NCI-H524 (cell line): ENCODE results near the gene BTBD2.
"Not testable (repeated sequence)": the region's sequence is repeated elsewhere in the genome, so short reads cannot be mapped to it uniquely, and the experiment has no call there.

Experiments
- DNase-seq, 2 experiments: peaks; one replicate each; lab custom pipeline; 2025; lab: John Stamatoyannopoulos, UW

The BTBD2 gene

DNA sequence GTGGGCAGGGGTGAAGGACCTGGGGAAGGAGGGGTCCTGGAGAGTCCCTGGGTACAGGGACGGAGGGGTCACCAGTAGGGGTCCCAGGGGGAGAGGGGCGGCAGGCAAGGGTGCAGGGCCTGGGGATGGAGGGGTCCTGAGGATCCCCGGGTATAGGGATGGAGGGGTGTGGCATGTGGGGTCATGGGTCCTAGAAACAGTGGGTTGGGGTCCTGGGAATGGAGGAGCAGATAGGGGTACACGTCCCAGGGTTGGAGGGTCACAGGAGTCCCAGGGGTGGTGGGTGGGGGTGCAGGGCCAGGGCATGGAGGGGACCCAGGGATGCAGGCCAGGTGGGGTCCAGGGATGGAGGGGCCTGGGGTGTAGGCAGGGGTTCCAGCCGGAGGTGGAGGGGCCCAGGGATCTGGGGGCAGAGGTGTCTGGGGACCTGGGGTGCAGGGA lies 1.4 kb downstream of the BTBD2 start:
- DNase-seq: no peak

DNA sequence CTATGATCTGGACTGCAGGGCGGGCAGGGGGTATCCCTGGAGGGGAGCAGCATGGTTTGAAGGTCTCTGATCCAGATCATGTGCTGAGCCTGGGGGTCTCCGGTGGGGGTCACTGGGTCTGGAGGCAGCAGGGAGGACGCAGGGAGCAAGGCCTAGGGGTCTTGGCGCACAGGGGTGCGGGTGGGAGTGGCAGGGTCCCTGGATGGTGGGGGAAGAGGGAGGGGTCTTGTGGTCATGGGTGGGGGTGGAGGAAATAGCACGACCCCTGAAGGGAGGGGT lies 1.9 kb downstream of the BTBD2 start:
- DNase-seq: no peak

DNA sequence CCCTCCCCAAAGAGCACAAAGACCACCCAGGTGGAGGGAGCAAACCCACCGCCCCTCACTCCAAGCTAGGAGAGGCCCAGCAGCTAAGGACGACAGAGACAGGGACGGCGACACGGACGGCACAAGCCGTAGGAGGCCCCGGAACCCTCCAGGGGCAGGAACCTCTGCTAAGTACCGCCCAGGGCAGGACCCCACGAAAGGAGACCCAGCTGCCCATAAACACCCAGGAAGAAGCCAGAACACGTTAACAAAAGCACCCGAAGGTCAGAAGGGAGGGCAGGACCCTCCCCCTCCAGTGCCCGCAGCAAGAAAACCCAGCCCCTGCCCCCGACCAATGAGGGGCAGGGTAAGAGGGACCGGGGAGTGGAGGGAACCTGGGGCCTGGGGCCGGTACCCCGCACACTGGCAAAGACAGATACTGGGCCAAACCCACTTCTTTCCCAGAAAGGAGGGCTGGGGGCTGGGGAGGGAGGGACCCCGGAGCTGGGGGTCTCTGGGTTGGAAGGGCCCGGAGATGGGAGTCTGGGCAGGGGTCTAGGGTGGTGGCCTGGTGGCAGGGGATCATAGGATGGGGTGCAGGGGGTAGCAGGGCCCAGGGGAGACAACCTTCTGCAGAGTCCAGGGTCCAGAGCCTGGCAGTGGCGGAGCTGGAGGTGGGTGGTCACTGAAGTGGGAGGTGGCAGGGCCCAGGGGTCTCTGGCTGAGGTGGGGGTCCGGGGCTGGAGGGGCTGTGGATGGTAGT lies 2.4 kb downstream of the BTBD2 start:
- DNase-seq: no peak

DNA sequence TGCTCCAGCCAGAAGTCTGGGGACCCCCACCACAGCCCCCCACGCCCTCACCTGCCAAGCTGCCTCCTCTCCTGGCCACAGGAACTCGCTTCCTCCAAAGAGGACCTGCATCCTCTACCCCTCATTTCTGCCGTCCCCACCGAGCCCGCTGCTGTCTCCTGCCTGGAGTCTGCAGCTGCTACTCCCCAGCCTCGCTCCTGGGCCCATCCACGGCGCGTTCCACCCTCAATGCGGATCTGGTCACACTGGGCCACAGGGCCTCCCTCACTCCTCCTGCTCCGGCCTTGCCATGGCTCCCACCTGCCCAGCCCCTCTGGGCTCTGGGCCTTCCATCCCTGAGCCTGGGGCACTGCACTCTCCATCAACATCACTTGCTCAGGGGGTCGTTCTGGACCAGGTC lies 4.3 kb downstream of the BTBD2 start:
- DNase-seq: no peak

DNA sequence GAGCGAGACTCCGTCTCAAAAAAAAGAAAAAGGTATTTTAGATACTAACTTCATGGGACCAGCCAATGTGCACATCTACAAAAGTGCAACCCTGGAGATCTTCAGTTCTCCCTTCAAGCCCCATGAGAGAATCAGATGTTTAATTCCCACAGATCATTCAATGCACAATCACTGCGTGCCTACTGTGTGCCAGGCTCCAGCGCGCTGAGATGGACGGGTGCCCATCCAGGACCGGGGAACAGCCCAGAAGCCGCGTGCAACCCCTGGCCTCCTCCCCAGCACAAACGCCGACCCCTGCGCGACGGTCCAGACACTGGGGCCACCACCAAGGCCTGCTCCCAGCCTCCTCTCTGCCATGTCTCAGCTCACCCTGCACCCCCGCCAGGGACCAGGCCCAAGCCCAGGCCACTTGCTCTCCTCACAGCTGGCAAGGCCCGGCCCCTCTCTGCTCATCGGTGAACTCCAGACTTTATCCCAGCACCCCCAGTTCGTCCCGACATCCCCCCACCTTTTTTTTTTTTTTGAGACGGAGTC lies 5.3 kb downstream of the BTBD2 start:
- no peak for DNase-seq

DNA sequence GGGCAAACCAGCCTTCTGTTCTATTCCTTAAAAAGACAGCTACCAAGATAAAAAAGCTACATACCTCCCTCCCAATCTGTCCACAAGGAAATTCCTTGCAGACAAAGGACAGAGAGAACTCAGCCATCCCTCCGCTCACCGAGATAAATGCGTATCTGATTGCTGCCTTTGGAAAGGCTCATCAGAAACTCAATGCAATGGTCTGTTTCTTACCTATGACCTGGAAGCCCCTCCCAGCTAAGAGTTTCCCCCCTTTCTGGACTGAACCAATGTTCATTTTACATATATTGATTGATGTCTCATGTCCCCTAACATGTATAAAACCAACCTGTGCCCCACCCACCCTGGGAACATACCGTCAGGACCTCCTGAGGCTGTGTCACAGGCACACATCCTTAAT lies 11.6 kb downstream of the BTBD2 start:
- no peak for DNase-seq

DNA sequence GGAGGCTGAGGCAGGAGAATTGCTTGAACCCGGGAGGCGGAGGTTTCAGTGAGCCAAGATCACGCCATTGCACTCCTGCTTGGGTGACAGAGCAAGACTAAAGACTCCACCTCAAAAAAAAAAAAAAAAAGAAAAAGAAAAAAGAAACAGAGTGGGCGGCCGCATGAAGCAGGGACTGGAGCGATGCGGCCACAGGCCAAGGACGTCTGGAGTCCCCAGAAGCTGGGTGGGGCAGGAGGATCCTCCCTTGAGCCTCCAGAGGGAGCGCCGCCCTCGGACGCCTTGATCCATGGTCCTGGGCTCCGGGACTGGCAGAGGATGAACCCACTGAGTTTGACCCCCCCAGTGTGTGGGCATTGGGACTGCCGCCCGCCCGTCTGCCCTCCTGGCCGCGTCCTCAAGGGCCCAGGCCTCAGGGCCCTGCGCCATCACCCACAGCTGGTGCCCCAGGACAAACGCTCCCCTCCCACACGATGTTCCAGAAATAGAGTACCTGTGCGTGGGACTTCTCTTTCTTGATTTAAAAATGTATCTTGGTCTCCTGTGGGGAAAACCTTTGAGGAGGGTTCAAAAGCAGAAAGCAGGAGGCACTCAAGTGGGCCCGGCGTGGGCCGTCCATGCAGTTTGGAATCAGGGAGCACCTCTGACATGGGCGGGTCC lies 15.5 kb downstream of the BTBD2 start:
- no peak for DNase-seq

DNA sequence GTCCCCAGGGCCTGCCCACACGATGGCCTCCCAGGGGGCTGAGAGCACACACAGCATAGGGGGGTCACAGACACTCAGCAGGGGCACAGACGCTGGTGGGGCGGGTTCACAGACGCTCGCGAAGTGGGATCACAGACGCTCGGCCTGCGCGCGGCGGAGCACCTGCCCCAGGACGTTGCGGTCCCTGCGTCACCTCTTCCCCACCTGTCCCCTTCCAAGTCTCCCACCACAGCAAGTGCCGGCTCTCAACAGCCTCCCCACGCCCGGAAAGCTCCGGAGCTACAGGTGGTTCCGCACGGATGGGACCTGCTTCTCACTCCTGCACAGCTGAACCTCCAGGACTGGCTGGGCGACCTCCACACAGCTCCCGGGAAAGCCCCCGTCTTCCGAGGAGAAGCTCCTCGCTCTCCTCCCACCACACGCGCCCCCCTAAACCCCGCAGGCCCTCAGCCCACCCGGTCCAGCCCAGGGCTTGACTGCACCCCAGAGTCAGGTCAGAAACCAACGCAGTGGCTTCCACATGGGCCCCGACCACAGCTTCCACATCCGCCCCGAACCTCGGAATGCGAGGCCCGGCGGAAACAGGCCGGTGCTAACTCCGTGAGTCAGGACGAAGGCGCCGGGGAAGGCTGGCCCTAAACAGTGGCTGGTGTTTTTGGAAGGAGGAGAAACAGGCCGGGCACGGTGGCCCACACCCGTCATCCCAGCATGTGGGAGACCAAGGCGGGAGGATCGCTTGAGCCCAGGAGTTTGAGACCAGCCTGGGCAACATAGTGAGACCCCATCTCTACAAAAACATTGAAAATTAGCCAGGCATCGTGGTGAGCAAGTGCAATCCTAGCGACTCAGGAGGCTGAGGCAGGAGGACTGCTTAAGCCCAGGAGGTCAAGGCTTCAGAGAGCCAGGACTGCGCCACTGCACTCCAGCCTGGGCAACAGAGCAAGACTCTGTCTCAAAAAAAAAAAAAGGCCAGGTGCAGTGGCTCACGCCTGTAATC lies 16.5 kb downstream of the BTBD2 start:
- DNase-seq: no peak

DNA sequence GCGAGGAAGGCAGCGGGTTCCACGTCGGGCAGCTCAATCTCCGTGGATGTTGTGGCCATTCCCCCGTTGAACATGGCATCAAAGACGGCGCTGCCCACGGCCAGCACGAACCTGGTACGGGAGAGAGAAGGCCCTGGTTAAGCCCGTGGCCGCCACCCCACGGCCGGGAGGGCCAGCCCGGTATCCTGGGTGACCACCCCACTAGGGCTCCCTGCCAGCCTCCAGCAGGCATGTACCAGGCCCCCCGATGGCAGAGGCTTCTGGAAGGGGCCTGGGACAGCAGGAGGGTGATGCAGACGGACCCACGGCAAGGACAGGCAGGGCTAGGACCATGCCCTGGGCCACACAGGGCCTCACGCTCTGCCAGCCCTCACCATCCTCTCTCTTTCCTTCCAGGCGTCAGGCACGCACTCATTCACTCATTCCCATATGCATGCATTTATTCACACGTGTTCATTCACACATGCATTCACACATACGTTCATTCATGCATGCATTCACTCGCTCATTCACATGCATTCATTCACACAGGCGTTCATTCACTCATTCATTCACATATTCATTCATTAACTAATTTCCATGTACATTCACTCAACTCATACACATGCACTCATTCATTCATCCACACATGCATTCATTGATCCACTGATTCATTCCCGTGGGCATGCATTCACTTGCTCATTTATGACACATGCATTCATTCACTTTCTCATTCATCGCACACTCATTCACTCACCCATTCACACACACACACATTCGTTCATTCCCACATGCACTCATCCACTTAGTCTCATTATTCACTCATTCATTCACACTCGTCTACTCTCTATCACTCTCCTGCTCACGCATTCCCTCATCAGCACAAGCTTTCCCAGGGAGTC lies 17.9 kb downstream of the BTBD2 start:
- no peak for DNase-seq

DNA sequence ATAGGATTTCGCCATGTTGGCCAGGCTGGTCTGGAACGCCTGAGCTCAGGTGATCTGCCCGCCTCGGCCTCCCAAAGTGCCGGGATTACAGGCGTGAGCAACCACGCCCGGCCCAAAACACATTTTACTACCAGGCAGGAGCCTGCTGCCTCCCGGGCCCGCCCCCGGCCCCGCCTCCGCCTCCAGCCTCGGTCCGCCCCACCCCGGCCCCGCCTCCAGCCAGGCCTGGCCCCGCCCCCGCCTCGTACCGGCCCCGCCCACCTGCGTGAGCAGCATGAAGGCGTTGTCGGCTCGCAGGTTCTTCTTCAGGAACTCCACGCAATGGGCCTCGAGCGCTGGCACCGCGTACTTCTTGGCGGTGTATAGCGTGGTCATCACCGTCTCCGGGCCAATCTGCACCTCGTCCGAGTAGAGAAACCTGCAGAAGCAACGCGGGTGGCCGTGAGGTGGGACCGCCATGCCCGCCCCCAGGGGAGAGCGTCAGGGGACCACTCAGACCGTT lies 22.7 kb downstream of the BTBD2 start:
- no peak for DNase-seq

DNA sequence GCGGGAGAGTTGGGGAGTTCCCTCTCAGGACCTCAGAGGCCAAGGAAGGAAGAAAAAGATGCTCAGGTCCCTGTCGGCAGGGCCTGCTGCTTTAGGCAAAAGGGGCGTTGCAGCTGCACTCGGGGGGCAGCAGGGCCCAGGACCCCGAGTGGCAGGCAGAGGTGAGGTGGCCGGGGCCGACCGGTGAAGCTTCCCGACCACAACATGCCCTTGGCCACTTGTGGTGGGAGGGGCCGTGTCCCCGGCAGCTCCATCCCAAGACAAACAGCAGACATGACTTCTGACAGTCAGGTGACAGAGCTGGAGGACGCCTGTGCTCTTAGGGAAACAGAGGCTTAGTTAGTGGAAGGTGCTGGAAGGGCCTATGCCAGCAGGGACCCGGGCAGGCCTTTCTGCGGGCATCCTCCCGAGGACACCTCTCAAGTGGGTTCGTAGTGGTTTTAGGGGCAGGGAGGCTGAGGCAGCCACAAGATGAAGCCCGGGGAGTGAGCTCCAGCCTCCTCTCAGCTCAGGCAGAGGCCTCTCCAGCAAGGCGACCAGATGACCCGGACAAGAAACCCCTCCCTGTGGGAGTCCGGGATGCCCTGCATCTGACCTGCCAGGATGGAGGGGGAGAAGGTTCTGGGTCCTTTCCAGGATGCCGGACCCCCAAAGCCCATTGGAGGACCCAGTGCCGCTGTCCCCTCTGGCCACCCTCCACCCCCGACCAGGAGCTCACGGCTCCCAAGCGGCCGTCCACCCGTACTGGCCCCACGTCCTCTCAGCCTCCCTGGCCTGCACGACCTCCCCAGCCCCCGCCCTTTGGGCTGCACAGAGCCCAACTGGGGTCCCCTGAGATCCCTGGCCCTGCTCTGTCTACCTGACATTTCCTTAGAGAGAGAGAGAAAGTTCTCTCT lies 24.2 kb downstream of the BTBD2 start:
- no peak for DNase-seq

DNA sequence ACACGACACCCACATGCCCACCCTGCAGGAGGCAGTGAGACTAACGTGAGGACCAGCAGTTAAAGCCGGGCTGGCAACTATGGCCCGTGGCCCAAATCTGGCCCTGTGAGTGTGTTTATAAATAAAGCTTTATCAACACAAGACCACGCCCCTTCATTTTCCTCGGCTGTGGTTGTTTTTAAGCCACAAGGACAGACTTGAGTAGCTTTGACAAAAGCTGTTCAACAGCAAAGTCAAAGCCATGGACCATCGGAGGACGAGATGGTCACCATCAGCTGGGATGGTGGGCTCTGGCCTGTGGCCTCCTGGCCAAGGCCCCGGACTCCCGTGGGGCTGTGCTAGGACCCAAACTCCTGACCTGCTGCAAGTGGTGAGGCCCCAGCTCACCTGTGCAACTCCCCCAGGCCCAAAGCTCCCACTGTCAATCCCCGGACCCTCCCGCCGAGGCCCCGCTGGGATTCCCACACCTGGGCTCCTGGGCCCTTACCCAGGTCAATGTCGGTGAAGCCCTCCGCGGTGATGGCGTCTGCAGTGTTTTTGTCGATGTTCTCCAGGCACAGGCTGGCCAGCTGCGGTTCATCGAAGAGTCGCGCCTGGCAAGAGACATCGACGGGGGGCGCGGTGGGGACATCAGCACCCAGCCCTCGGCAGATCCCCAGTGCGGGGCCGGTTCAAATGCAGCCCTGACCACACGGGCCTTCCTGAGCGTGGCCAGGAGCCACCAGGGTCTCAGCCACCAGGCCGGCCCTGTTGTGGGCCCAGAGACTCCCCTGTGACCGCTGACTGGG lies 25.1 kb downstream of the BTBD2 start:
- DNase-seq: no peak

DNA sequence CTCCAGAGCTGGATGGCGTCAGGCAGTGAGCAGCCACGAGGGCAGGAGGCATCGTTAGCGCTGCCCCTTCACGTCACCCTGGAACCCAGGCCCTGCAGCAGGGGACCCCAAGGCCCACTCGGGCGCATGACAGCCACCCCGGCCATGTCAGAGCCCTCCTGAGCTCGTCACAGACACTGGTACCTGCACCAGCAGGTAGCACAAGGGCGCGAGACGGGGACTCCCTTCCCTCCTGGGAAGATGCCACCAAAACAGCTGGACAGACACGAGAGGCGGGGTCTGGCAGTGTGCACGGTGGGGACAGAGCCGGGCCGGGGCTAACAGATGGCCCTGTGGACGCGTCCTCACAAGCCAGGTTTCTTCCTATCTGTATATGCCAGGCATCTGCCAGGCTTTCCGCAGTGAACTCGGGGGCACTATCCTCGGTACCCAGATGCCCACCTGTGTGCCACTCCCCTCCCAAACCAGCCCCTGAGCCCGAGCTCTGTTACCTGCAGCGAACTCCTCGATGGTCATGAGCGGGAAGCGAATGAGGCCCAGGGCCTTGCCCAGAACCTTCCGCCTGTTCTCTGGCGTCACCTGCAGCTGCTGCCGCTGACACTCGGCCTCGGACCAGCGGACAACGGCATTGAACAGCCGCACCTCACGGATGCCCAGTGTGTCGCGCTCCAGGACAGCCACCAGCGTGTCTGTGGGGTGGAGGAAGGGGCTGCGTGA lies 25.8 kb downstream of the BTBD2 start:
- peak in 1 of 2 experiments; percentile 21 for DNase-seq

DNA sequence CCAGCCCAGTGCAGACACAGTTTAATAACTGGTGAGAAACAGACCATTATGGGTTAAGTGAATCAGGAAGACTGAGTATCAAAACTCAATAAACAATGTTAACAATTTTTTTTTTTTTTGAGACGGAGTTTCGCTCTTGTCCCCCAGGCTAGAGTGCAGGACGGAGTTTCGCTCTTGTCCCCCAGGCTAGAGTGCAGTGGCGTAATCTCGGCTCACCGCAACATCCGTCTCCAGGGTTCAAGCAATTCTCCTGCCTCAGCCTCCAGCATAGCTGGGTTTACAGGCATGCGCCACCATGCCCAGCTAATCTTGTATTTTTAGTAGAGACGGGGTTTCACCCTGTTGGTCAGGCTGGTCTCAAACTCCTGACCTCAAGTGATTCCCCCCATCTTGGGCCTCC lies 27.1 kb downstream of the BTBD2 start:
- DNase-seq: not testable (repeated sequence)

DNA sequence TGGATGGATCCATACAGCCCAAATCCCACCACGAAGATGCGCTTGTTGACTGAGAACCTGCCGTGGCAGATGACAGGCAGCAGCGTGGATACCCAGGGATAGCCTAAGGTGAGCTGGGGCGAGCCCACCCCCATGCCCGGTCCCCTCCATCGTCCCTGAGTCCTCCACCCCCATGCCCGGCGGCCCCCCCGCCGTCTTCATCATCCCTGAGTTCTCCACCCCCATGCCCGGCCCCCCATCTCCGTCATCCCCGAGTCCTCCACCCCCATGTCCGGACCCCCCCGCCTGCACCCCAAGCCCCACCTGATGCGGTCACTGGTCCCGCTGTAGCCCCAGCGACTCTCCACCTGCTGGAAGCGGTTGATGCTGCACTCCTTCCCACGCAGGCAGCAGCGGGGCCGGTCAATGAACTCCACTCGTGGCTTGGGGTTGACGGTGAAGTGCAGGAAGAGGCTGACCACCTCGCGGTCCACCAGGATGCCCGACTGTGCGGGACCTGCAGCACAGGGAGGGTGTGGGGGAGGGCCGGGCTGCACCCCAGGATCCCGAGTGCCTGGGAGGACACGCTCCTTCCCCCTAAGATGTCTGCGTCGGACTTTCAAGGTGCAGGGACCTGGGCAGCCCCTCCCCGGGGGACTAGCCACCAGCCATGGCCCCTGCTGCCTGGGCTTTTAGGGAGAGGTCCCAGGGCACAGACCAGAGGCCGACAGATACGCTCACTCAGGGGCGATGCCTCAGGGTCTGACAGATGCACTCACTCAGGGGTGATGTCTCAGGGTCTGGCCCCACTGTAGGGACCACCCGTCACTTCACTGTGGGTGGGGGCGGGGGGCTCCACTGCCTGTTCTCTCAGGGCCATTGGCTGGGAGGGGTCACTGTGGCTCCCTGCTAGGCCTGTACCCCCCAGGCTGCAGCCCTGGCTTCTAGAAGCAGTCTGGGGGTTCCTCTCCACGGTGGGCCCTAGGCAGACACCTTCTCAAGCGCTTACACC lies 28.0 kb downstream of the BTBD2 start:
- no peak for DNase-seq

DNA sequence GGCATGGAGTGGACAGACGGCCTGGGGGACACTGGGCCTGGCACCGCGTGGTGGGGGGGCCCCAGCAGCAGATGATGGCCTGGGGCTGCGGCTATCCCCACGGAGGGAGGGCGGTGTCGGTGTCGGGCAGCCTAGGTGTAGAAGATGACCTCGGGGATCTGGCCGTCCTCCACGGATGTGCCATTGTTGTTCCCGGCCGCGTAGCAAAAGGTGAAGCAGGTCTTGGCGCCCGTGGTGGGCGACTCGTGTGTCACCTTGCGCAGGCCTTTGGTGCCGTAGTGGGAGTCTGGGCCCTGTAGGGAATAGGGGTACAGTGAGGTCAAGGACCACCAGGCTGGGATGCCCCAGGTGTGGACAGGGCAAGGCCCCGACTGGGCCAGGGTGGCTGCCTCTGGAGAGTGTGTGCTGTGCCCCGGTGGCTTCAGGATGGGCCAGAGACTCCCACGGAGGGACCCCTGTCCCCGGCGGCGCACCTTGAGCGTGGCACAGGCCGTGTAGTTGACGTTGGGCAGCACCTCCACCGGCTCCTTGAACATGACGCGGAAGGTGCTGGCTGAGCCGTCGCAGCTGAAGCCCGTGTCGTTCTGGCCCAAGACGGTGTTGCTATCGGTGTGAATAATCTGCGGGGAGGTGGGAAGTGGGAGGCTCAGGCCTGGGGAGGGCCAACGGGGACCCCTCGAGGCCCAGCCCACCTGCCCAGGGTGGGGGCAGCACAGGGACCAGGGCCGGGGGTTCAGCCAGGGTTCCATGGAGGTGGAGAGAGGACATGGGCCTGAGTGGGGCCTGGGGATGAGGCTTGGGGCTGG lies 29.0 kb downstream of the BTBD2 start:
- no peak for DNase-seq
